Hematopoietic multipotent progenitor cell treated with erythropoietin and hydrocortisone succinate and interleukin-3 and kit ligand, for 4 days (in vitro differentiated cells): ENCODE results near the gene CAMSAP3.

Experiments used
- DNase-seq: peaks from one replicate; pipeline ENCODE4 v3.0.0-alpha.2; 2015

CAMSAP3 gene

DNA sequence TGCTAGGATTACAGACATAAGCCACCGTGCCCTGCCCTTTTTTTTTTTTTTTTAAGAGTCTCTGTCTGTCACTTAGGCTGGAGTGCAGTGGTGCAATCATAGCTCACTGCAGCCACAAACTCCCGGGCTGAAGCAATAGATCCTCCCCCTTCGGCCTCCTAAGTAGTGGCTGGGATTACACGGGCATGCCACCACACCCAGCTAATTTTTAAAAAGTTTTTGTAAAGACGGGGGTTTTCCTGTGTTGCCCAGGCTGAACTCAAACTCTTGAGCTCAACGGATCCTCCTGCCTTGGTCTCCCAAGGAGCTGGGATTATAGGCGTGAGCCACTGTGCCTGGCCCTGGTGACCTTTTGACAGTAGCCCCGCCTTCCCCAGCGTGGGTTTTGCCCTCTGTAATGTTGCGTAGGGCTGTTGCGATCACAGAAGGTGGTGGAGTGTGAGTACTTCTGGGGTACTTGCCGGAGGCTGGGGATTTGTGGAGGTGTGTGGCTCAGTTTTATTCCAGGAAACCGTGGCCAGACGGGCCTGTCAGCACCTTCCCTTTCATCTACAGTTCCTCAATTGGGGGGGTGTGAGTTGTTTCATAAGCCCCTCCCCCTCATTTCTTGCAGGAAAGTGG, 61.6 kb downstream of the CAMSAP3 start:
- peak; percentile 72 for DNase-seq

DNA sequence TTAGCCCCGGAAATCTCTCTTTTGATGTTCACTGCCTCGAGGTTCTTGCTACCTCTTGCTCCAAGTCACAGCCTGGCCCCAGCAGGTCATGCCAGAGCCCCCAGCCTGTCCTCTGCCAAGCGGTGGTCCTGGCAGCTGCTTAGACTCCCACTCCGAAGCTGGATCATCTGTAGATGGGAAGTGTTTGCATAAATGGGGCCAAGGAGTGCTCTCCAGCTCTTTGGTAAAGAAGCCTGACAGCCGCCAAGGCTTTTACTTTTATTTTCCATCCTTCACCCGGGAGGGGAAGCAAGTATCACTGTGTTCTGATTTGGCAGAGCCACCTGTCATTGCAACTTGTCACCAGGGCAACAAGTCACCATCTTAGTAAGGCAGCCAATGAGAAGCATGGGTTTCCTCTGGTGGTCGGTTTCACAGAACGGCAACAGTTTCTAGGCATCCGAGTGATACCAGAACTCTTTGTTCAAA, 62.6 kb downstream of the CAMSAP3 start:
- peak; percentile 42 for DNase-seq

DNA sequence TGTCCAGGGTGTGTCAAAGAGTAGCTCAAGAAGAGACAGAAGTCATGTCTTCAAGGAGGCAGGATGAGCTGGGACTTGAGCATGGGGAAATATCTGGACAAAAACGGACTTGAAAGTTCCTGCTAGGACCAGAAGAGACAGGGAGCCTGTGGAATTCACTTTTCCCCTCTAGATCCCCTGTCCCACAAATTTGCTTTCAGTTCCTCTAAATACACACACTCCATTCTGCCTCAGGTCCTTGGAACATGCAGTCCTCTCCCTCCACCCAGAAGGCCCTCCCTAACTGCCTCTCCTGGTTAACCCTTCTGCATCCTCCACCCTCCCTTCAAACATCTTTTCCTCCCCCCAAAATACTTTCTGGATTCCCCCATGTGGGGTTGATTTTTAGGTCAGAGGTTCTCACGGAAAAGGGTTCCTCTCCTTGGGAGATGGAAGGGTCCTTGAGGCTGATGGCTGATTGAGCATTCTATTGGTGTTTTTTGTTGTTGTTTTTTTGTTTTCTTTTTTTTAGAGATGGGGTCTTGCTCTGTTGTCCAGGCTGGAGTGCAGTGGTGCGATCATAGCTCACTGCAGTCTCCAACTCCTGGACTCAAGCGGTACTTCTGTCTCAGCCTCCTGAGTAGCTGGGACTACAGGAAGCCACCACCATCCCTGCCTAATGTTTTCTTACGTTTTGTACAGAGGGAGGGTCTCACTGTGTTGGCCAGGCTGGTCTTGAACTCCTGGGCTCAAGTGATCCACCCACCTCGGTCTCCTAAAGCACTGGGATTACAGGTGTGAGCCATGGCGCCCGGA, 66.3 kb downstream of the CAMSAP3 start:
- no peak for DNase-seq

DNA sequence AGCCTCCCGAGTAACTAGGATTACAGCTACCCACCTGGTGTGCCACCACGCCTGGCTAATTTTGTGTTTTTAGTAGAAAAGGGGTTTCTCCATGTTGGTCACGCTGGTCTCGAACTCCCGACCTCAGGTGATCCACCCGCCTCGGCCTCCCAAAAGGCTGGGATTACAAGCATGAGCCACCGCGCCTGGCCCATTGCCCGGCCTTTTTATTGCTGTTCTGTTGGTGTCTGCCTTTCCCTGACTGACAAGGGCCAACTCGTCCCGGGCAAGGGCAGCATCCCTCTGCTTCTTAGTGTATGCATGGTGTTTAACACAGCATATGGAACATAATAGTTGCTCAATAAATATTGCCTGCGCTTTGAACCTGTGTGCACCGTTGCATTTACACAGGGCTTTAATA, 67.0 kb downstream of the CAMSAP3 start:
- no peak for DNase-seq

DNA sequence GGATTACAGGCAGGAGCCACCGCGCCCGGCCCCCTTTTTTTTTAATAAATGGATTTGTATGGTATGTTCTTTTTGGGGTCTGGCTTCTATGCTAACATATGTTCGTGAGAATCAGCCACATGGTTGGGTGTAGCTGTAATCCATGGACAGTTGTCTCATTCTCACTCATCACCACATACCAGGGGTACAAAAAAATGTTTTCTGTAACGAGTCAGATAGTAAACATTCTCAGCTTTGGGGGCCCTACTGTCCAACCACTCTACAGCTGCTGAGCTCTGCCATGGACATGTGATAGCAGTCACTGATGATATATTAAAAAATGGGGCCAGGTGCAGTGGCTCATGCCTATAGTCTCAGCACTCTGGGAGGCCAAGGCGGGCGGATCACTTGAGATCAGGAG, 68.0 kb downstream of the CAMSAP3 start:
- DNase-seq = no peak

DNA sequence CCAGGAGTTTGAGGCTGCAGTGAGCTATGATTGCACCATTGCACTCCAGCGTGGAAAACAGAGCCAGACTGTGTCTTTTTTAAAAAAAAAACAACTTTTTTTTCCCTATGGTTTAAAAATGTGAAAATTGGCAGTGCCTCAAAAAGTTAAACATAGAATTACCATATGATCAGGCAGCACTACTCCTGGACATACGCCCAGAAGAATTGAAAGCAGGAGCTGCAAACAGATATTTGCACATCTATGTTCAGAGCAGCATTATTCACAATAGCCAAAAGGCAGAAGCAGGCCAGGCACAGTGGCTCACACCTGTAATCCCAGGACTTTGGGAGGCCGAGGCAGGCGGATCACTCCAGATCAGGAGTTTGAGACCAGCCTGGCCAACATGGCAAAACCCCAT, 69.4 kb downstream of the CAMSAP3 start:
- no peak for DNase-seq
